HG02588 (cell line): ENCODE measurements around the gene CRACDL.

Experiments used
- ATAC-seq: cut with Tn5 transposase; IDR thresholded peaks from one replicate; pipeline ENCODE4 v1.9.1; 2021; ENCODE audit warnings: mild to moderate bottlenecking, moderate library complexity; ENCODE audit not compliant: unreplicated experiment

CRACDL gene, protein sequence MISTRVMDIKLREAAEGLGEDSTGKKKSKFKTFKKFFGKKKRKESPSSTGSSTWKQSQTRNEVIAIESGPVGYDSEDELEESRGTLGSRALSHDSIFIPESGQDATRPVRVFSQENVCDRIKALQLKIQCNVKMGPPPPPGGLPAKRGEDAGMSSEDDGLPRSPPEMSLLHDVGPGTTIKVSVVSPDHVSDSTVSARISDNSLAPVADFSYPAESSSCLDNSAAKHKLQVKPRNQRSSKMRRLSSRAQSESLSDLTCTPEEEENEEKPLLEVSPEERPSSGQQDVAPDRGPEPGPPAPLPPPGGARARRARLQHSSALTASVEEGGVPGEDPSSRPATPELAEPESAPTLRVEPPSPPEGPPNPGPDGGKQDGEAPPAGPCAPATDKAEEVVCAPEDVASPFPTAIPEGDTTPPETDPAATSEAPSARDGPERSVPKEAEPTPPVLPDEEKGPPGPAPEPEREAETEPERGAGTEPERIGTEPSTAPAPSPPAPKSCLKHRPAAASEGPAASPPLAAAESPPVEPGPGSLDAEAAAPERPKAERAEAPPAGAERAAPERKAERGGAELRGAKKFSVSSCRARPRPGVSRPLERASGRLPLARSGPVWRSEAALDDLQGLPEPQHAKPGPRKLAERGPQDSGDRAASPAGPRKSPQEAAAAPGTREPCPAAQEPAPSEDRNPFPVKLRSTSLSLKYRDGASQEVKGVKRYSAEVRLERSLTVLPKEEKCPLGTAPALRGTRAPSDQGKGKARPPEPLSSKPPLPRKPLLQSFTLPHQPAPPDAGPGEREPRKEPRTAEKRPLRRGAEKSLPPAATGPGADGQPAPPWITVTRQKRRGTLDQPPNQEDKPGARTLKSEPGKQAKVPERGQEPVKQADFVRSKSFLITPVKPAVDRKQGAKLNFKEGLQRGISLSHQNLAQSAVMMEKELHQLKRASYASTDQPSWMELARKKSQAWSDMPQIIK

DNA sequence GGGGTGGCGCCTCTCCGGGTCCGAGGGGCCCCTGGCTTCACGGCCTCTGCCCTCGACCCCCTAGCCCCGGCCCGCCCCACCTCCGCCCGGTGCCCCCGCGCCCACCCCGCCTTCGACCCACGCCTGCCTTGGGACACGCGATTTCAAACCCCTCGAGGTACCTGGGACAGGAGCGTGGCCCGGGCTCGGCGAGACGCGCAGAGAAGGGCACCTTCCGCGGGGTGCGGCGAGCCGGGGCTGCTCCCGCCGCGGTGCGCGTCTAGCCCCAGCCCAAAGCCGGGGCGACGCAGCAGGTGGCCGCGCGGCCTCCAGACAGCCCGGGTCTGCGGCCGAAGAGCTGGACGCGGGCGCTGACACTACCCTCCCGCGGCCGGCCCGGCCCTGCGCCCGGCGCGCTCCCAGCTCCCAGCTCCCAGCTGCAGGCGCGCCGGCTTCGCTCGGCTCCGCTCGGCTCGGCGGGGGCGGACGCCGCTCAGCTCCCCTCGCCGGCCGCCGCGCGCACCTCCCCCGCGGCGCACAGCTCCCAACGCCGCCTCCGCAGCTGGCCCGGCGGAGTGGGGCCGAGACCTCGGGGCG, at the start of gene CRACDL:
TSS of gene CRACDL (minus strand) at position 449 of the 576 bp plus-strand sequence. CDS start 89,425 bp downstream, outside the sequence.
- ATAC-seq, result no peak

DNA sequence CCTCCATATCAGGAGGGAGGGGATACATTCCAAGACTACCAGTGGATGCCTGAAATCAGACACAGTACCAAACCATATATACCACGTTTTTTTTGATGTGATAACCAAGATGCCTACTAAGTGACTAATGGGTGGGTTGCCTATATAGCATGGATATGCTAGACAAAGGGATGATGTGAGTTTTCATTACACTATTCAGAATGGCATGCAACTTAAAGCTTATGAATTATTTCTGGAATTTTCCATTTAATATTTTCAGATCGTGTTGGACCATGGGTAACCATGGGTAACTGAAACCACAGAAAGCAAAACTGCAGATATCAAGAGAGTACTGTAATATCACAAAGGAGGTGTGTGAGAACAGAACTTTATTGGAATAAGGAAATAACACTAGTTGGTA, 39.6 kb upstream of the CRACDL start:
- no peak for ATAC-seq

DNA sequence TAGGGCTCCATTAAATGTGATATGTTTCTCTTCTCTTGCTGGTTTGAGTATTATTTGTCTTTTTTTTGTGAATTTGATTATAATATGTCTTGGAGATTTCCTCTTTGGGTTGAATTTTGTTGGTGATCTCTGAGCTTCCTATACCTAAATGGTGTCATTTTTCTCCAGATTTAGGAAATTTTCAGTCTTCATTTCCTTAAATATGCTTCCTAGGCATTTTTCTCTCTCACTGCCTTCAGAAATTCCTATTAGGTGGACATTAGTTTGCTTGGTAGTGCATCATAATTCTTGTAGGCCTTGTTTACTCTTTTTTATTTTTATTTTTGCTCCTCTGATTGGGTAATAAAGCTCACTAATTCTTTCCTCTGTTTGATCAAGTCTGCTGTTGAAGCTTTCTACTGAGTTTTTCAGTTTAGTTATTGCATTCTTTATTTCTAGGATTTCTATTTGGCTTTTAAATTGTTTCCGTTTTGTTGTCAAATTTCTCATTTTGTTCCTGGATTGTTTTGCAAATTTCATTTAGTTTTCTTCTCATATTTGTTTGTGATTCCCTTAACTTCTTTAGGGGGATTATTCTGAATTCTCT, 36.6 kb upstream of the CRACDL start:
- no peak for ATAC-seq

DNA sequence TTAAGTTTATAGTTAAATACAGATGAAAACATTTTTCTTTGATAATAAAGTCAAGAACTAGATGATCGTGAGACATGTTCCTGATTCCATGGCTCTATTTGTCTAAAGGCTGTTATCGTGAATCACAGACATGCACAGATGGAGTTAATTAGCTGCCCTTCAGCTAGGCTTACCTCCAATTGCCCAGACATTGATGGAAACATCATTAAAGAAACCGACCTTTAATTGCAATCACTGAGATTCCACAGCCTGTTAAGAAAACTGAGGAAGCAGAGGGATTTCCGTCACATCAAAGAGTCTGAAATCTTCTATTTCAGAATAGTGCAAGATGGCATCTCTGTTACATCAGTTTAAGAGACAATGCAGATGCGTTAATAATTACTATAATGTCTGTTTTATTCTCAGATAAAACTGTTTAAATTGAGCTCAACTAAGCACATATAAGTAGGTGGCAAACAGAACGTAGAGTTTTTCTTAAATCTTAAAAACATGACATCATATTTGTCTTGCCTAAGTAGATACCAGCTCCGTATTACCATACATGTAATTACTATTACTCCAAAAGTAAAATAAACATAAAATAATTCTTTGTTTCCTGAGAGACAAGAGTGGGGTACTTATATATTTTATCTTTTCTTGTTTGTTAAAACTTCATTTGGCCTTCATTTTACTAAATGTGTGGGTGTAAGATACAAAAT, 23.9 kb upstream of the CRACDL start:
- ATAC-seq, result no peak

DNA sequence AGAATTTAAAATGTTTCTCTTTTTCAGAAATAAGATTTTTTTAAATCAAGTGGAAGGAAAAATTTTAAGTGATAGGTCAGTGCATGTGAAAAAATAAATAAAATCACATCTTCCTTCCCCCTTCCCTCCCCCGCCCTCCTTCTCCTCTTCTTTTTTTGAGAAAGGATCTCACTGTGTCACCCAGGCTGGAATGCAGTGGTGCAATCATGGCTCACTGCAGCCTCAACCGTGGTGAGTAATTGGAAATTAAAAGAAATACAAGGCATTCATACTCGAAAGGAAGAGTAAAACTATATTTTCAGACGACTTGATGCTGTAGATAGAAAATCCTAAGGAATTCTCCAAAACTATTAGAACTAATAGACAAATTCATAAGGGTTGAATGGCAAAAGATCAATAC, 16.9 kb upstream of the CRACDL start:
- ATAC-seq, result no peak

DNA sequence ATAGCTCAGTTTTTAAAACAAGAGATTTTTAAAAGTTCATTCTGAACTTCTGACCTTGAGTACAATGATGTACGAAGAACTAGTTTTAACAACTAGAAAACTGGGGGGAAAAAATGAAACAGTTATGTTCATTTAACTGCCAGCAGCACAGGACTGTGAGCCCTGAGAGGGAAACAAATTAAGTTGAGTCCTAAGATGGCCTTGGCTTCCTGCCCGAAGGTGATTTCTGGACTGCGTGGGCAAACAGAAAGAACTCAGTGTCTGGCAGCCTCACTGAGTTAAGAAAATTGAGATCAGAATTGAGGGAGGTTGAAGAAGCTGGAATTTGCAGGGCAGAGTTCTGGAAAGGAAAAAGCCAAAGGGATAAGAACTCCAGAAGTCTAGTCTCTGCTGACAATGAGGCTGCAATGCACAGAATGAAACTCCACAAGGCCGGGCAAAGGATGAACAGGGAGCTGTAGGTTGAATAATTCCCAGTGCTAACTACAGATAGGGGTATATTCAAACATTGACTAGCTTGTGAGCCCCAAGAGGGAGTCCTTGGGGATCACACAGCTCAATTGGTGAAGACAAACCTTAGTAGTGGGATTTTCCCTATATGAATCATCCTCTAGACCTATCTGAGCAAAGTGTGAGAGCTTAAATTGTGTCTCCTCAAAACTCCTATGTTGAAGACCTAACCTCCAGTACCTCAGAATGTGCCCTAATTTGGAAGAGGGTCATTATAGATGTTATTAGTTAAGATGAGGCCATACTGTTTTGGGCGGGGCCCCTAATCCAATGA, 13.1 kb upstream of the CRACDL start:
- no peak for ATAC-seq

DNA sequence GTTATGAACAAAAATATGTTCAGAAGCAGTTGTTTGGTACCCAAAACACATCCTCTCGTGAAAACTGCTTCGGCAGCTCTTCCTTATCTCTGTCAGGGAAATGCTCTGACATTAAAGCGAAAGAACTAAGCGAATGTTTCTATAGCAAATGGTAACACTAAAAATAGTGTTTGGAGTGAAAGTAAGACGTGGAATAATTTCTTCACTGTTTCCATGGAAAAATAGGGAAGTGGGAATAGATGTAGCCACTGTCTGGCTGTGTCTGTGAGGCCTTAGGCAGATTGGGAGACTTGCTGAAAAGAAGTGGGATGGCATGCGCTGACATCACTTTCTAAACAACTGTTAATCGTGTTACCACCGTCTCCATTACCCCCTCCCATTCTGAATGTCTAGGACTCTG, 11.5 kb upstream of the CRACDL start:
- ATAC-seq, result no peak

DNA sequence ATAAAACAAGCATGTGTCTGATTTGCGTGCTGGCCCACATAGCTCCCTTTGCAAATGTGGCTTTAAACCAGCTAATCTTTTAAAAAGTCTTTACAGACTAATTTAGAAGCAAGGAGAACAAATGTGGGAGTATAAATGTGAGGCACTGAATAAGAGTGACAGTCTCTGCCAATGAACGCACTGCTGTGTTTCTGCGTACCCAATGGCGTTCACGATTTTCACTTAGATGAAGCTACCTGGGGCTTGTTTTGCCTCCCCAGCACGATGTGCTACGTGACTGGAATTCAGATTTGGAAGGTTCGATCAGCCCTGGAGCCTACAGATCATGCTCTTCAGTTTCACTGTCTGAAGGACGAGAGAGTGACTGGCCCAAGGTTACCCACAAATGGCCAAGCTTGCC, 10.8 kb upstream of the CRACDL start:
- no peak for ATAC-seq

DNA sequence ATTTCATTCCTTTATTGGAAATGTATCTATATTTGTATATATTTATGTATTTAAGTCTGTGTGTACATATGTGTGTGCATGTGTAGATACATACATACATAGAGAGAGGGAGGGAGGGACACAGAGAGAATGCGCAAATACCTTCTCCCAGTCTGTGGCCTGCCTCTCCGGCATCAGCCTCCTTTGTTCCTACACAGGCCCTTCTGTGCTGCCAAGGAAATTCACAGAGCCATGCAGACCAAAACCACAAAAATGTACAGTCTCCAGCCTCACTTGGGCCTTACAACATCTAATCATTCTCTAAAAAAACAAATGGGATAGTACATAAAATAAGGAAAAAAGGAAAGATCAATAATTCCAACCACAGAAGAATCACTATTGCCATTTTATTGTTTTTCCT, 8.8 kb upstream of the CRACDL start:
- no peak for ATAC-seq

DNA sequence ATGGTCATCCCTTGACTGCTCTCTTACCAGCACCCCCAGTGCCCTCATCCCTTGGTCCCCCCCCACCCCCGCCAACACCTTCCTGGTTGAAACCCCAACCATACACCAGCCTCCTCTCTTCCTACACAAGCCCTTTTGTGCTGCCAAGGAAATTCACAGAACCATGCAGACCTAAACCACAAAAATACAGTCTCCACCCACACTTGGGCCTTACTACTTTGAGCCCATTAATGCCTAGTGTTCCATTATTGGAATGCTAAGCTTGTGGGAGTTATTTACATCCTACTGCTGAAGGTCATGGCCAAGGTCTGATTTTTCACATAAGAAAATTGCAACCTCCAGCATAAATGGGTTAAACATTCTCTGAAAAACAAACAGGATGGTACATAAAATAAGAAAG, 4.1 kb upstream of the CRACDL start:
- ATAC-seq, result no peak

DNA sequence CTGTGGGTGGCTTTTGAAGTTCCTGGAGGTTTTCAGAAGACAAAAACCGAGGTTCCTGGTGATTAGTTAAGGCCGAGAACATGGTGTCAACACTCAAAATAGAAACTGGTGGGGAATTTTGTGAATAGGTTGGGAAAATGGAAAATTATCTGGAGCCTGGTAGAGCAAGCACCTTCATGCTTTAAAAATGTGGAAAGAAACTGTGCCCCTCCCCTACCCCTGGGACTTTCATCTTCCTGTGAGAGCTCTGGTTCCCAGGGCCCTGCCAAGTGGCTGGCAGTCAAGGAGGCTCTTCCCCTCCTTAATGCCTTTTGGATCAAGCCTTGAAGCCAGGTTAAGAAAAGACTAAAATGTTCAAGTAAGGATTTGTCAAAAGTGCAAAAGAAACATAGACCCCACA, 1.9 kb upstream of the CRACDL start:
- ATAC-seq, result no peak

DNA sequence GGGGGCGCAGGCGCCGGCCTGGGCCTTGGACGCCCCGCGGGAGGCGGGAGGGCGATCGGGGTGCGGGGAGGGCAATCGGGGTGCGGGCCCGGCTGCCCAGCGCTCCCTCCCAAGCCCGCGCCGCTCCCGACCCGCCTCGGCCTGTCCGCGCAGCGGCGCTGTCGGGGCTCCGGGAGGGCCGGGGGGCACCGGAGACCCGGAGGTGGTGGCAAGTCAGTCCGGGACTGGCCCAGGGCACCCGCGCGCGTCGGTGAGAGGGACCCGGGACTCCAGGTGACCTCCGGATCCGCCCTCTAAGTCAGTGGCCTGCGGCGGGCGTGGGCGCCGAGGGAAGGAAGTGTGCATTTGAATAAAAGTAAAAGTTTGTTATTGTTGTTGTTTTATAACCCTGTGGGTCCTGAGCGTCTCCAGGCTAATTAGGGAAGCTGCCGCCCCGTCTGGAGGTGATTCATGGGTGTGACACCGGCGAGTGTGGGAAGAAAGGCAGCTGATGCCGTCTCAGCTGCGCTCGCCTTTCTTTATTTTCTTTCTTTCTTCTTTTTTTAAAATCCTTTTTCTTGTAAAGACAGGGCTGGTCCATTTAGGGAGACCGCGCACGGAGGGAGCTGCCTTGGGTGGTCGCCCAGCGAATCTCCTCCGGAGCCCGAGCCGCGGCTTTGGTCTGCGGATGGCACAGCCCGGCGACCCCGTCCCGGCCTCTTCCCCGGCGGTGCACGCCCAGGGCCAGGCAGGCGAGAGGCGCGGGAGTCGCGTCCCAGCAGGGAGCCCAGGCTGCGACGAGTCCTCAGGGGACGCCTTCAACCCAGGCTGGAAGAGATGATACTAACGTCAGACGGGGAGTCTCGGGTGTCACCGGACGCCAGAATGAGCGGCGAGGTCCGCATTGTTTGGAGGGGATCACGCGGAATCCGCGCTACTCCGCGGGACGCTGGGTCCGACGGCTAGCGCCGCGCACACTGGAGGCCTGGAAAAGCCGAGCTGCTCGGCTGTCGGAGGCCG, 627 bp upstream of the CRACDL start:
- ATAC-seq, result no peak

DNA sequence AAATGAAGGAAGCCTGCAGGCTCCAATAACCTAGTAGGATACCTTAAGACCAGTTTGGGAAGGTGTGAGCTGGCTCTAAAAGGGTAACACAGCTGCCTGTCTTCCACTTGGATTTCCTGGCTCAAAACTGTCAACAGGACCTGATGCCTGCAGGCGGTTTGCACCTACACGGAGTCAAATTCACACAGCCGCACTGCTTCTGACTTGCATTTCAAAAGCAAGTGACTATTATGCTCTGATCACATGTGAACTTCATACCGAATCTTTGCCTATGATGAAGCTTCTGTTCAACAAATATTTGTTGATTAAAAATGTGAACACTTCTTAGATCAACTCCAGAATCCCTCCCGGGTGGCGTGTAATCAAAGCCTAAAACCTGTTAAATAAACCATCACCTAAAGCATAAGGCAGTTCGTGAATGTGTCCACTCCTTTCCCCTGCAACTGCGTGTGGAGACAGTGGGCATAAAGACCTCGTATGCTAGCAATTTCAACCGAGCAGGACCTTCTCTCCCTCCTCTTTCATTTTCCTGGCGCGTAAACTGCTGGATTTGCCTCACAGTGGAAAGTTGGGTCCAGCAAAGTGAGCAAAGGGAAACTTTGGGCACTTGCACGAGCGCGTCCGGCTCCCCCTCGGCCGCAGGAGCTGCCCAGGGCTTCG, 784 bp downstream of the CRACDL start:
- ATAC-seq, result no peak

DNA sequence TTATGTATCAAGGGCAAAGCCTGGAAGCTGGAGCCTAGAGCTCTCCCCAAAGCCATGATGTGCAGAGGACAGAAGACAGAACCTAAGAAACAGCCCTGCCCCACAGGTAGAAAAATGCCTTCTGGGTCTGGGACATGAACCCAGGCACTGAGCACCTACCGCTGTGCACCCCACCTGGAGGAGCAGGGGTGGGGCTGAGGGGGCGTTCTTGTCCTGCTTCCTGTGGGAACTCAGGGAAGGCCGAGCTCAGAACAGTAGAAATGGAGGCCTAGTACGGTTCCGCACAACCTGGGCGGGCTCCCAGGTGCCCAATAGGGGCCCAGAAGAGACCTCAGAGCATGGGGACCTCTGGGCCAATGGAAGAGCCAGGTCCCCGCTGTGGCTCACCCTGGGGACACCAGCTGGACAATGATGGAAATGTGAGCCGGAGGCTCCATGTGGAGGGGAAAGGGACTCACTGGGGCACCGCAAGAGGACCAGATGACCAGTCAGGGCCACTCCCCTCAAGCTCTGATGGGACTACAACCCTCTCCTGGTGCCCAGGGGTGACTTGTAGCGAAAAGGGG, 3.2 kb downstream of the CRACDL start:
- ATAC-seq, result no peak

DNA sequence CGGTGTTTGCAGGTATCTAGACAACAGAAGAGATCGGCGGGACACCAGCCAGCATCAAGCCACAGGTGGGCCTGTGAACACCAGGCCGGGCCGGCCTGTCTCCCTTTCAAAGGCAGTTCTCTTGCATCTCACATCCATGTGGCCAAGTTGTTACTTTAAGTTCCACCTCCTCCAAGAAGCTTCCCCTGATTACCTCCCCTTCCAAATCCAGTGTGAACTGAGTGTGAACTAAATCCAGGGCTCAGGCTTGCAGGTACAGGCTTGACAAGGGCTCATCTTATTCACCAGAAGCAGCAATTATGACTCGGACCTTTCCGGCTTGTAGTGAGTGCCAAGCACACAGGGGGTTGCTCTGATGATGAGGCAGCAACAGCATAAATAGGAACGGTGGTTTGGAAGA, 3.9 kb downstream of the CRACDL start:
- no peak for ATAC-seq

DNA sequence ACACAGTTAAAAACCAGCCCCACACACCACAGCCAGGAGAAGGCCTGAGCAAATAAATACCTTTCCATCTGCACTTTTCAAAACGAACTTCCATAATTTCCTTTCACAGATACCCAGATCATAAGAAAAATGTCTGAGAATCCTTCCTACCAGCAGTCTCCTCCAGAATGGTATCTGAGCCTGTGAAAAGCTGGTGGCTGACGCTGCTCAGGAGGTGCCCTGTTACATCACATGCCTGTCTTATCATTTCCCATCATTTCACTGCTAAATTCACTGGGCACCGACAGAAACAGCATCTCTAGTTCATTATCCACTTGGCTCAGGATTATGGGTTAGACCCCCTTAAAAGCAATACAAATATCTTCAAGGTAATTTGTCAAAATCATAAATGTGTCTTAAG, 4.4 kb downstream of the CRACDL start:
- ATAC-seq, result no peak

DNA sequence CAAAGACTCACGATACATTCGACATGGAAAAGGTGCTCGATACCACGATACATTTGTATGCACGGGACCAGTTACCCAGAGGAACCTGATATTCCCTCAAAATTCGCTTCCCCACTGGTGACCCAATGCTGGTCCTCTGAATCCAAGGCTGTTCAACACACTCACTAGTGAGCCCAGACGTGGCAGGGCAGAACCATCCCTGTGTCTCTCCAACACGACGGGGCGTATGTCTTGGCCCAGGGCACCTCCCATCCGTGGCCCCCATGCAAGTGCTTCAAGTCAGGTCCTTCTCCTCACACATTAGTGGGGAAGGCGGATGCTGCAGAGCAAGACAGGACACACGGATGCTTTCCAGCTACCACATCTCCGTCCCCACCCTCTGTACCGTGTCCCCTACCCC, 6.1 kb downstream of the CRACDL start:
- no peak for ATAC-seq

DNA sequence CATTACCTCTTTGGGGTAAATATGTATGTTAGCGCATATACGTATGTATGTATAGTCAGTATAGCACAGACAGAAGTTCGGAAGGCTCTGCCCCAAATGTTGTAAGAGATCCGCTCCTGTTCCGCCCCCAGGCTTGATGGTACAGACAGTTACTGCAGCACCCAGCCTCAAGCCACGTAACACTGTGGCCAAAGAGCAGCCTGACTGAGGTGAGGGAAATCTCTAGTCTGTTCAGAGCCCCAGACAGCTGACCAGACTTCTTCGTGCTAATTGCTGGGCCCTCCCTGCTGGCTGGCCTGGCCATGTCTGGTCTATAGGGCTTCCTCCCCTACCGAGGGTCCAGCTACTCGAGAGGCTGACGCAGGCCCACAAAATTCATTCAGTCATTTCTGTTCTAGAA, 7.8 kb downstream of the CRACDL start:
- no peak for ATAC-seq
